ENCODE measurements around the gene ARPC1B. TPM values are rescaled to one million over a fixed set of nuclear protein-coding genes. Genes with fewer than 3 reads are reported as not detected.

The ARPC1B gene
- total and polyA plus RNA-seq, 3 donors from 2014 or later, result 50.5 to 64.9 (median 64.6) TPM

- TF ChIP-seq POLR2A (IDR thresholded peaks at IDR 0.05) (no peak), CTCF (IDR thresholded peaks at IDR 0.05) (no peak)
- intact Hi-C loops (cut with DNase I; ENCODE audit: low total_unique reads), result no loop called here
Measured at GRCh38 chr7:99422186-99422585, 47.7 kb downstream of the ARPC1B start.

GRCh38 chr7:99422625-99423024 is 48.1 kb downstream of the ARPC1B start:
- H3K4me1 ChIP-seq, result no peaks in the 10 kb centered on the region
- no peaks in the 10 kb centered on the region for H3K27me3 ChIP-seq
- no peak overlapping the region for H3K4me3 ChIP-seq
- H3K27ac ChIP-seq, result no peak overlapping the region
- no peaks in the 10 kb centered on the region for H3K9me3 ChIP-seq
- 62 to 75% methylated on average over 5 of the region's 5 CpGs for WGBS, 2 donors
- TF ChIP-seq CTCF (IDR thresholded peaks at IDR 0.05) (no peak), POLR2A (IDR thresholded peaks at IDR 0.05) (no peak)
- intact Hi-C loops (cut with DNase I; ENCODE audit: low total_unique reads), result no loop called here
- no peak for DNase-seq
- H3K36me3 ChIP-seq (ENCODE audit: low read depth, missing control alignments), result peaks cover 3% of the 10 kb centered on the region

More at GRCh38 chr7:99422186-99422585, 47.7 kb downstream of the ARPC1B start:
- H3K9me3 ChIP-seq, result no peaks in the 10 kb centered on the region
- H3K4me1 ChIP-seq, result no peaks in the 10 kb centered on the region
- 56 to 82% methylated on average over 11 of the region's 11 CpGs for WGBS, 2 donors
- DNase-seq, result no peak
- peaks cover 3% of the 10 kb centered on the region for H3K36me3 ChIP-seq (ENCODE audit: low read depth, missing control alignments)
- H3K27ac ChIP-seq, result no peak overlapping the region
- H3K4me3 ChIP-seq, result no peak overlapping the region
- no peaks in the 10 kb centered on the region for H3K27me3 ChIP-seq

GRCh38 chr7:99424932-99425730 is 50.6 kb downstream of the ARPC1B start:
- Histone ChIP-seq H3K36me3 (ENCODE audit: low read depth, missing control alignments) (peaks cover 3% of the 10 kb centered on the region), H3K4me3 (no peak overlapping the region)

GRCh38 chr7:99428972-99429566 is 54.5 kb downstream of the ARPC1B start:
- no peaks in the 10 kb centered on the region for H3K36me3 ChIP-seq (ENCODE audit: low read depth, missing control alignments)
- TF ChIP-seq CTCF (IDR thresholded peaks at IDR 0.05) (no peak), POLR2A (IDR thresholded peaks at IDR 0.05) (no peak)
- intact Hi-C loops (cut with DNase I; ENCODE audit: low total_unique reads), result no loop called here
- H3K4me1 ChIP-seq, result peaks cover 7% of the 10 kb centered on the region
- no peaks in the 10 kb centered on the region for H3K9me3 ChIP-seq
- no peak overlapping the region for H3K4me3 ChIP-seq
- WGBS, 2 donors, result 88 to 90% methylated on average over 7 to 10 of the region's 10 CpGs
- no peak overlapping the region for H3K27ac ChIP-seq
- no peak for DNase-seq
- no peaks in the 10 kb centered on the region for H3K27me3 ChIP-seq

More at GRCh38 chr7:99424932-99425730, 50.6 kb downstream of the ARPC1B start:
- H3K27ac ChIP-seq, result no peak overlapping the region
- no peaks in the 10 kb centered on the region for H3K9me3 ChIP-seq
- 90 to 91% methylated on average over 11 to 24 of the region's 24 CpGs for WGBS, 2 donors
- TF ChIP-seq CTCF (IDR thresholded peaks at IDR 0.05), result no peak
- TF ChIP-seq POLR2A (IDR thresholded peaks at IDR 0.05), result no peak
- no peaks in the 10 kb centered on the region for H3K27me3 ChIP-seq
- no peak for DNase-seq
- no peaks in the 10 kb centered on the region for H3K4me1 ChIP-seq
- intact Hi-C loops (cut with DNase I; ENCODE audit: low total_unique reads), result no loop called here
